ENCODE results near the gene CFAP47.

DNA sequence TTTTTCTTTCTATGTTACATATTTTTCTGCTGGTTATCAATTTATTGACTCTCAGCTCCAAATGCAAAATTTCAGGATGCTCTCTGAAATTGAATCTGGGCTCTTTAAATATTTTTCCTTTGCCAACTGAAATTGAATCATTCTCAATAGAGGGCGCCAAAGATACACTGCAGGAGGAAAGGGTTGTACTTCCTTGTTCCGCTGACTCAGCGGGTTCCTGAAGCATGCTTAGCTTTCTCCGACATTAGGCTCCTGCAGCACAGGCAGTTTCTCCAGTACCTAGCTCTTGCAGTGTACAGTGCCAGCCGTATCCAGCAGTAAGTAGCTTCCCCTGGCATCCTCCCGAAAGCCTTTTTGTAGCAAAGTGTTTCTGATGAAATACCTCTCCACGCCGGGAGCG, 28.8 kb upstream of the CFAP47 start:
- no peak for TF ChIP-seq EZH2 (IDR thresholded peaks at IDR 0.05; ENCODE audit: borderline replicate concordance, low read length)
- TF ChIP-seq, protein P1, sequence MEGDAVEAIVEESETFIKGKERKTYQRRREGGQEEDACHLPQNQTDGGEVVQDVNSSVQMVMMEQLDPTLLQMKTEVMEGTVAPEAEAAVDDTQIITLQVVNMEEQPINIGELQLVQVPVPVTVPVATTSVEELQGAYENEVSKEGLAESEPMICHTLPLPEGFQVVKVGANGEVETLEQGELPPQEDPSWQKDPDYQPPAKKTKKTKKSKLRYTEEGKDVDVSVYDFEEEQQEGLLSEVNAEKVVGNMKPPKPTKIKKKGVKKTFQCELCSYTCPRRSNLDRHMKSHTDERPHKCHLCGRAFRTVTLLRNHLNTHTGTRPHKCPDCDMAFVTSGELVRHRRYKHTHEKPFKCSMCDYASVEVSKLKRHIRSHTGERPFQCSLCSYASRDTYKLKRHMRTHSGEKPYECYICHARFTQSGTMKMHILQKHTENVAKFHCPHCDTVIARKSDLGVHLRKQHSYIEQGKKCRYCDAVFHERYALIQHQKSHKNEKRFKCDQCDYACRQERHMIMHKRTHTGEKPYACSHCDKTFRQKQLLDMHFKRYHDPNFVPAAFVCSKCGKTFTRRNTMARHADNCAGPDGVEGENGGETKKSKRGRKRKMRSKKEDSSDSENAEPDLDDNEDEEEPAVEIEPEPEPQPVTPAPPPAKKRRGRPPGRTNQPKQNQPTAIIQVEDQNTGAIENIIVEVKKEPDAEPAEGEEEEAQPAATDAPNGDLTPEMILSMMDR (conservative IDR thresholded peaks at IDR 0.05 in 1 of 2, IDR thresholded peaks at IDR 0.05 in 1 of 2; ENCODE audit: extremely low read depth in 1 of 2, insufficient read depth in 1 of 2, low read depth in 1 of 2, low read length in 2 of 2), result peak; percentile 69 to 72
